HepG2 (cell line): ENCODE results near the gene RPS23. TPM values are rescaled to one million over a fixed set of nuclear protein-coding genes. Genes with fewer than 3 reads are reported as not detected.

Source experiments
- ATAC-seq: fragments of 200-7000 bp; cut with Tn5 transposase; 3 replicates; pipeline ENCODE4 v1.9.1; 2020; ENCODE audit warnings: mild to moderate bottlenecking, moderate library complexity
- BruUV-seq: library from RNA; stranded (reverse); fragments of 400-500 nt; replicated peaks from 2 replicates; lab custom pipeline; 2021; lab: Mats Ljungman, UMichigan
- CTCF ChIA-PET: fragments of 300-600 bp; formaldehyde crosslinking; extraction: SDS; loops from one replicate; lab custom pipeline; 2021; ENCODE audit warnings: low total read pairs, inconsistent platforms, low intra/inter-chr PET ratio; lab: Yijun Ruan, JAX
- POLR2A ChIA-PET: fragments of 350-600 bp; sonication (Branson Sonifier 250); formaldehyde crosslinking; loops from one replicate; lab custom pipeline; 2020; ENCODE audit warnings: antibody characterized with exemption, inconsistent platforms; lab: Yijun Ruan, JAX
- DNase-seq: peaks from one replicate; pipeline ENCODE4 v3.0.0-alpha.2; 2015; ENCODE audit warnings: low spot score
- FAIRE-seq: peaks from 3 replicates; lab custom pipeline; 2011; peaks lifted over from hg19 to GRCh38; lab: Jason Lieb, UNC
- H2AFZ ChIP-seq: one replicate; pipeline ENCODE4 v1.6.1; 2011; ENCODE audit warnings: low read length, inconsistent platforms
- H3K27ac ChIP-seq: fragments of 300-600 bp; 3 replicates; pipeline ENCODE4 v1.8.0; 2011; ENCODE audit warnings: mixed run types, mild to moderate bottlenecking, mixed read lengths, low read length, inconsistent platforms; ENCODE audit not compliant: insufficient read depth; ENCODE audit errors: extremely low read length
- H3K27me3 ChIP-seq, 2 experiments: fragments of 200-600 bp in 1 of 2; 2 replicates in 1 of 2; 3 replicates in 1 of 2; pipeline versions ENCODE4 v1.6.0 to v1.8.0; 2011; ENCODE audit warnings: low read length in 2 of 2, mild to moderate bottlenecking in 2 of 2, moderate library complexity in 2 of 2, inconsistent platforms in 1 of 2; ENCODE audit not compliant: insufficient read depth in 2 of 2, control insufficient read depth in 1 of 2
- H3K36me3 ChIP-seq, 2 experiments: fragments of 200-600 bp in 1 of 2; replicated peaks in 1 of 2; 2 replicates in 1 of 2; 3 replicates in 1 of 2; pipeline versions ENCODE4 v1.5.1 to v1.8.0; 2011; ENCODE audit warnings: low read length in 2 of 2, inconsistent platforms in 1 of 2; ENCODE audit not compliant: insufficient read depth in 2 of 2, control insufficient read depth in 1 of 2
- H3K4me1 ChIP-seq: 2 replicates; pipeline ENCODE4 v1.5.1; 2012; ENCODE audit warnings: low read length, inconsistent platforms; ENCODE audit not compliant: insufficient read depth
- H3K4me2 ChIP-seq: 2 replicates; pipeline ENCODE4 v1.6.0; 2011; ENCODE audit warnings: low read depth, low read length, inconsistent platforms
- H3K4me3 ChIP-seq, 3 experiments: fragments of 200-600 bp in 1 of 3; sonication (generic), shearing (Covaris generic) in 1 of 3; replicated peaks in 1 of 3; 2 replicates each; pipeline ENCODE4 v1.5.1; 2011 to 2016; ENCODE audit warnings: low read length in 3 of 3, inconsistent platforms in 2 of 3, low read depth in 2 of 3, mild to moderate bottlenecking in 2 of 3, control low read depth in 1 of 3, mixed read lengths in 1 of 3; ENCODE audit not compliant: insufficient read depth in 1 of 3
- H3K79me2 ChIP-seq: one replicate; pipeline ENCODE4 v1.6.1; 2011; ENCODE audit warnings: low read length, inconsistent platforms; ENCODE audit not compliant: insufficient read depth
- H3K9ac ChIP-seq: 2 replicates; pipeline ENCODE4 v1.6.0; 2011; ENCODE audit warnings: mild to moderate bottlenecking, low read depth, low read length, inconsistent platforms; ENCODE audit not compliant: insufficient read depth
- H3K9me3 ChIP-seq: 2 replicates; pipeline ENCODE4 v1.5.1; 2012; ENCODE audit warnings: mild to moderate bottlenecking, low read length
- H4K20me1 ChIP-seq: 2 replicates; pipeline ENCODE4 v1.6.0; 2011; ENCODE audit warnings: inconsistent platforms, mild to moderate bottlenecking, low read length, moderate library complexity; ENCODE audit not compliant: insufficient read depth
- CBX5 ChIP-seq: sonication (generic); formaldehyde crosslinking; IDR thresholded peaks from 2 replicates; pipeline ENCODE4 v1.4.0; 2020; ENCODE audit warnings: missing genetic modification reagents, borderline replicate concordance
- HMG20A ChIP-seq: IDR thresholded peaks from 2 replicates; pipeline ENCODE4 v1.6.1; 2016; ENCODE audit warnings: borderline replicate concordance
- JARID2 ChIP-seq: sonication (generic); formaldehyde crosslinking; IDR thresholded peaks from 2 replicates; pipeline ENCODE4 v1.8.1; 2023; ENCODE audit warnings: missing genetic modification reagents, inconsistent platforms; ENCODE audit not compliant: insufficient replicate concordance
- KMT2B ChIP-seq: IDR thresholded peaks from 2 replicates; pipeline ENCODE4 v1.6.1; 2016; ENCODE audit warnings: missing genetic modification reagents, missing compliant biosample characterization
- NR1H2 ChIP-seq: sonication (generic); formaldehyde crosslinking; IDR thresholded peaks from 2 replicates; pipeline ENCODE4 v1.8.1; 2022; ENCODE audit warnings: low read depth, missing genetic modification reagents, borderline replicate concordance
- NR2C2 ChIP-seq: sonication (generic); formaldehyde crosslinking; IDR thresholded peaks from 2 replicates; pipeline ENCODE4 v1.4.0; 2020; ENCODE audit warnings: missing genetic modification reagents, mild to moderate bottlenecking, moderate library complexity, borderline replicate concordance
- PHF20 ChIP-seq: sonication (generic); formaldehyde crosslinking; IDR thresholded peaks from 2 replicates; pipeline ENCODE4 v1.5.0; 2020; ENCODE audit warnings: mild to moderate bottlenecking, missing genetic modification reagents
- SMAD1 ChIP-seq: sonication (generic); formaldehyde crosslinking; IDR thresholded peaks from 2 replicates; pipeline ENCODE4 v1.4.0; 2020; ENCODE audit warnings: missing genetic modification reagents, low read depth, mild to moderate bottlenecking, borderline replicate concordance
- SOX5 ChIP-seq: IDR thresholded peaks from 2 replicates; pipeline ENCODE4 v1.6.1; 2016; ENCODE audit warnings: borderline replicate concordance
- TAF15 ChIP-seq: fragments of 200-400 bp; formaldehyde crosslinking; IDR thresholded peaks from one replicate; pipeline ENCODE4 v1.6.1; 2018; ENCODE audit warnings: mild to moderate bottlenecking, low read depth, low read length; ENCODE audit not compliant: poor library complexity, severe bottlenecking
- YEATS4 ChIP-seq: sonication (generic); formaldehyde crosslinking; IDR thresholded peaks from 2 replicates; pipeline ENCODE4 v1.4.0; 2020; ENCODE audit warnings: missing genetic modification reagents, borderline replicate concordance
- ZBTB21 ChIP-seq: sonication (generic); formaldehyde crosslinking; IDR thresholded peaks from 2 replicates; pipeline ENCODE4 v1.4.0; 2020; ENCODE audit warnings: missing genetic modification reagents
- ZMAT3 ChIP-seq: sonication (generic); formaldehyde crosslinking; conservative IDR thresholded peaks from 2 replicates; pipeline ENCODE4 v1.7.0; 2021; ENCODE audit warnings: missing genetic modification reagents
- ZNF124 ChIP-seq: sonication (generic); formaldehyde crosslinking; IDR thresholded peaks from 2 replicates; pipeline ENCODE4 v1.4.0; 2020; ENCODE audit warnings: missing genetic modification reagents
- ZNF232 ChIP-seq: sonication (generic); formaldehyde crosslinking; IDR thresholded peaks from 2 replicates; pipeline ENCODE4 v1.4.0; 2020; ENCODE audit warnings: missing genetic modification reagents, borderline replicate concordance
- WGBS: methylation state at CpG from one replicate; pipeline ENCODE4 v1.1.6; 2017; ENCODE audit warnings: low lambda C conversion rate; 5-methylcytosine and 5-hydroxymethylcytosine counted together
- in situ Hi-C: cut with HindIII; loops from 2 replicates; pipeline ENCODE4 v1.10.0; 2017; ENCODE audit warnings: low pct_unique_long_range_greater_than_20kb; ENCODE audit not compliant: extremely low pct_ligation_motif_present
- intact Hi-C: fragments of 100-400 bp; cut with micrococcal nuclease; formaldehyde crosslinking; loops from one replicate; pipeline ENCODE4 v1.10.0; 2022; ENCODE audit not compliant: unreplicated experiment
- polyA plus RNA-seq, 8 experiments: library from polyadenylated mRNA; depleted of rRNA in 3 of 8; stranded (reverse) in 7 of 8; unstranded in 1 of 8; fragments of >200 nt; fragmentation: Illumina TruSeq in 4 of 8; extraction: Trizol in 4 of 8; gene quantifications; 2 replicates each; pipeline versions ENCODE4 v1.2.1 to v1.2.3, GENCODE V29; 2011 to 2016; ENCODE audit warnings: low read depth in 4 of 8, missing spikeins in 1 of 8, mixed read lengths in 1 of 8; ENCODE audit not compliant: insufficient read depth in 1 of 8
- total RNA-seq, 5 experiments: library from RNA; depleted of rRNA; stranded (reverse); fragments of >200 nt; fragmentation: Illumina TruSeq; extraction: Trizol; gene quantifications; 2 replicates each; pipeline ENCODE4 v1.2.3, GENCODE V29; 2016; ENCODE audit warnings: low read depth in 1 of 5
- TF ChIP-seq, protein P1 (sequence below): sonication (generic); formaldehyde crosslinking; IDR thresholded peaks from 2 replicates; pipeline ENCODE4 v1.5.0; 2020; ENCODE audit warnings: mild to moderate bottlenecking, missing genetic modification reagents
- TF ChIP-seq, protein P2 (sequence below): sonication (generic); formaldehyde crosslinking; IDR thresholded peaks from 2 replicates; pipeline ENCODE4 v1.5.1; 2020; ENCODE audit warnings: missing genetic modification reagents, mild to moderate bottlenecking, borderline replicate concordance
- TF ChIP-seq, protein P3 (sequence below): sonication (generic); formaldehyde crosslinking; IDR thresholded peaks from 2 replicates; pipeline ENCODE4 v1.4.0; 2020; ENCODE audit warnings: mild to moderate bottlenecking, missing genetic modification reagents
- TF ChIP-seq, protein P4 (sequence below): sonication (generic); formaldehyde crosslinking; IDR thresholded peaks from 2 replicates; pipeline ENCODE4 v1.8.0; 2022; ENCODE audit warnings: mild to moderate bottlenecking, missing genetic modification reagents, moderate library complexity

RPS23 gene
- total and polyA plus RNA-seq, 2 of the 13 experiments (the other 11 are each of a cell fraction or from before 2014, with no cell fraction given): 3,088 to 3,235 TPM

DNA sequence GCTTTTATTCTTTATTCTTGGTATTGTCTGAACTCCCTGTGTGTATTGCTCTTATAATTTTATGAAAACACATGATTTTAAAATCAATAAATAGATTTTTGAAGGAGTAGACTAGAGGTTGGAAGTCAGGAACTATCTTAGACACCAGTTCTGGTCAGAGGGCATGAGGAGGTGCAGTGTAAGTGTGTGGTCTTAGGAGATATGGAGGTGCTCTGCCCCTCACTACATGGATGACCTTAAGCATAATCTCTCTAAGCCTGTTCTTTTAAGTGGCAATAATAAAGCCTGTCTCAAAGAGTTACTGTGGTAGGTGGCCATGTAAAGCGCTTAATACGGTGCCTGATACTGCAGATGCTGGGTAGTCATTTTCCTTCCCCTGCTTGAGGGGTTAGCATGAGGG, 34.0 kb downstream of the RPS23 start:
- no peak for ATAC-seq
- FAIRE-seq: no peak
- no peak overlapping the region for H3K9ac ChIP-seq
- H4K20me1 ChIP-seq: no peaks in the 10 kb centered on the region
- H3K4me1 ChIP-seq: no peaks in the 10 kb centered on the region
- H3K27me3 ChIP-seq: no peaks in the 10 kb centered on the region
- H3K4me3 ChIP-seq: no peak overlapping the region
- no TSS peak for BruUV-seq
- in situ Hi-C loops (no loop called here), intact Hi-C loops (no loop called here)
- no peak overlapping the region for H3K4me2 ChIP-seq
- ChIA-PET CTCF (no interaction called here), POLR2A (no interaction called here)
- WGBS: 96% methylated on average over 2 of the region's 2 CpGs
- H3K79me2 ChIP-seq: no peaks in the 10 kb centered on the region
- no peaks in the 10 kb centered on the region; the same call in 1 of the 2 replicates for H3K9me3 ChIP-seq
- no peaks in the 10 kb centered on the region for H3K36me3 ChIP-seq
- H3K27ac ChIP-seq: no peak overlapping the region
- H2AFZ ChIP-seq: no peak overlapping the region
- no peak for DNase-seq
- TF ChIP-seq NR1H2 (no peak), SOX5 (CRISPR knock-in tag) (no peak), ZBTB21 (CRISPR knock-in tag) (no peak), ZNF232 (CRISPR knock-in tag) (no peak), JARID2 (CRISPR knock-in tag) (no peak), HMG20A (CRISPR knock-in tag) (no peak), SMAD1 (no peak), NR2C2 (CRISPR knock-in tag) (no peak), TAF15 (no peak), CBX5 (CRISPR knock-in tag) (no peak), YEATS4 (CRISPR knock-in tag) (no peak), PHF20 (CRISPR knock-in tag) (no peak), ZMAT3 (no peak), ZNF124 (CRISPR knock-in tag) (no peak), KMT2B (CRISPR knock-in tag) (no peak)
- TF ChIP-seq, protein P1, sequence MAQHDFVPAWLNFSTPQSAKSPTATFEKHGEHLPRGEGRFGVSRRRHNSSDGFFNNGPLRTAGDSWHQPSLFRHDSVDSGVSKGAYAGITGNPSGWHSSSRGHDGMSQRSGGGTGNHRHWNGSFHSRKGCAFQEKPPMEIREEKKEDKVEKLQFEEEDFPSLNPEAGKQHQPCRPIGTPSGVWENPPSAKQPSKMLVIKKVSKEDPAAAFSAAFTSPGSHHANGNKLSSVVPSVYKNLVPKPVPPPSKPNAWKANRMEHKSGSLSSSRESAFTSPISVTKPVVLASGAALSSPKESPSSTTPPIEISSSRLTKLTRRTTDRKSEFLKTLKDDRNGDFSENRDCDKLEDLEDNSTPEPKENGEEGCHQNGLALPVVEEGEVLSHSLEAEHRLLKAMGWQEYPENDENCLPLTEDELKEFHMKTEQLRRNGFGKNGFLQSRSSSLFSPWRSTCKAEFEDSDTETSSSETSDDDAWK (CRISPR knock-in tag): no peak
- TF ChIP-seq, protein P2, sequence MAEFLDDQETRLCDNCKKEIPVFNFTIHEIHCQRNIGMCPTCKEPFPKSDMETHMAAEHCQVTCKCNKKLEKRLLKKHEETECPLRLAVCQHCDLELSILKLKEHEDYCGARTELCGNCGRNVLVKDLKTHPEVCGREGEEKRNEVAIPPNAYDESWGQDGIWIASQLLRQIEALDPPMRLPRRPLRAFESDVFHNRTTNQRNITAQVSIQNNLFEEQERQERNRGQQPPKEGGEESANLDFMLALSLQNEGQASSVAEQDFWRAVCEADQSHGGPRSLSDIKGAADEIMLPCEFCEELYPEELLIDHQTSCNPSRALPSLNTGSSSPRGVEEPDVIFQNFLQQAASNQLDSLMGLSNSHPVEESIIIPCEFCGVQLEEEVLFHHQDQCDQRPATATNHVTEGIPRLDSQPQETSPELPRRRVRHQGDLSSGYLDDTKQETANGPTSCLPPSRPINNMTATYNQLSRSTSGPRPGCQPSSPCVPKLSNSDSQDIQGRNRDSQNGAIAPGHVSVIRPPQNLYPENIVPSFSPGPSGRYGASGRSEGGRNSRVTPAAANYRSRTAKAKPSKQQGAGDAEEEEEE (CRISPR knock-in tag): no peak
- TF ChIP-seq, protein P3, sequence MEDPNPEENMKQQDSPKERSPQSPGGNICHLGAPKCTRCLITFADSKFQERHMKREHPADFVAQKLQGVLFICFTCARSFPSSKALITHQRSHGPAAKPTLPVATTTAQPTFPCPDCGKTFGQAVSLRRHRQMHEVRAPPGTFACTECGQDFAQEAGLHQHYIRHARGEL (CRISPR knock-in tag): no peak
- TF ChIP-seq, protein P4, sequence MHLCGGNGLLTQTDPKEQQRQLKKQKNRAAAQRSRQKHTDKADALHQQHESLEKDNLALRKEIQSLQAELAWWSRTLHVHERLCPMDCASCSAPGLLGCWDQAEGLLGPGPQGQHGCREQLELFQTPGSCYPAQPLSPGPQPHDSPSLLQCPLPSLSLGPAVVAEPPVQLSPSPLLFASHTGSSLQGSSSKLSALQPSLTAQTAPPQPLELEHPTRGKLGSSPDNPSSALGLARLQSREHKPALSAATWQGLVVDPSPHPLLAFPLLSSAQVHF (CRISPR knock-in tag): no peak
